Right cardiac atrium (tissue), 5 donors: ENCODE results near the gene SLC39A7. TPM values are rescaled to one million over a fixed set of nuclear protein-coding genes. Genes with fewer than 3 reads are reported as not detected.

Experiments used
- ATAC-seq, 2 donors: fragments of 200-7000 bp; cut with Tn5 transposase; one replicate each; pipeline versions ENCODE4 v1.8.0 to v1.9.1; 2020; ENCODE audit warnings: moderate library complexity in 2 of 2, mild to moderate bottlenecking in 1 of 2
- DNase-seq, 3 donors: peaks; one replicate each; pipeline ENCODE4 v3.0.0-alpha.2; 2020
- H3K27ac ChIP-seq: one replicate; pipeline ENCODE4 v1.5.1; 2013; ENCODE audit warnings: mild to moderate bottlenecking, low read length, control low read depth, moderate library complexity
- H3K27me3 ChIP-seq: one replicate; pipeline ENCODE4 v1.6.1; 2013; ENCODE audit not compliant: control insufficient read depth, insufficient read depth
- H3K4me1 ChIP-seq: one replicate; pipeline ENCODE4 v1.6.1; 2013; ENCODE audit warnings: low read length; ENCODE audit not compliant: control insufficient read depth, insufficient read depth
- H3K4me3 ChIP-seq: one replicate; pipeline ENCODE4 v1.5.1; 2013; ENCODE audit warnings: low read length, control low read depth
- H3K9me3 ChIP-seq: one replicate; pipeline ENCODE4 v1.6.1; 2013; ENCODE audit warnings: low read length; ENCODE audit not compliant: control insufficient read depth
- WGBS: extraction: QIAGEN DNeasy Blood & Tissue Kit; methylation state at CpG from one replicate; pipeline ENCODE4 v1.1.7; 2013; 5-methylcytosine and 5-hydroxymethylcytosine counted together
- intact Hi-C, 4 donors: fragments of 100-400 bp; cut with DNase I; formaldehyde crosslinking; loops; one replicate each; pipeline versions ENCODE4 v1.11.0 to v1.14.0; 2022 to 2023
- polyA plus RNA-seq: library from polyadenylated mRNA; stranded (reverse); fragments of 200-250 nt; gene quantifications from one replicate; pipeline ENCODE4 v1.2.3, GENCODE V29; 2013
- total RNA-seq, 4 donors: library from RNA; stranded (reverse); fragmentation: NEBNext Ultra II Directional; extraction: Animal tissue kit (Norgen Biotek cat#: 25700); gene quantifications; one replicate each; pipeline ENCODE4 v1.2.1, GENCODE V29; 2021
- donor health status: healthy with polysubstance abuse.
- donor health status: DM: no; HTN: yes; CAD: no.
- donor health status: DM: no; HTN: no; CAD: no.
- donor health status: DM: no; HTN: yes; CAD: no; lungs with severe emphysema.
- donor health status: DM: yes; HTN: yes; CAD: no.

Gene SLC39A7
- total and polyA plus RNA-seq, 5 donors, result 59.0 to 124 (median 78.6) TPM

- intact Hi-C loops, result loop anchor here in 3 of 4 donors (5.0 kb wide), 2 partner anchors 33 to 83 kb away; no protein-coding TSS in a partner anchor
- Histone ChIP-seq H3K27ac (no peak overlapping the region), H3K9me3 (no peaks in the 10 kb centered on the region), H3K4me1 (no peaks in the 10 kb centered on the region), H3K27me3 (no peaks in the 10 kb centered on the region), H3K4me3 (no peak overlapping the region)
- DNase-seq (no peak), ATAC-seq (no peak)
- 51% methylated on average over 10 of the region's 10 CpGs for WGBS
Measured at GRCh38 chr6:33164176-33164575, 36.5 kb upstream of the SLC39A7 start.

DNA sequence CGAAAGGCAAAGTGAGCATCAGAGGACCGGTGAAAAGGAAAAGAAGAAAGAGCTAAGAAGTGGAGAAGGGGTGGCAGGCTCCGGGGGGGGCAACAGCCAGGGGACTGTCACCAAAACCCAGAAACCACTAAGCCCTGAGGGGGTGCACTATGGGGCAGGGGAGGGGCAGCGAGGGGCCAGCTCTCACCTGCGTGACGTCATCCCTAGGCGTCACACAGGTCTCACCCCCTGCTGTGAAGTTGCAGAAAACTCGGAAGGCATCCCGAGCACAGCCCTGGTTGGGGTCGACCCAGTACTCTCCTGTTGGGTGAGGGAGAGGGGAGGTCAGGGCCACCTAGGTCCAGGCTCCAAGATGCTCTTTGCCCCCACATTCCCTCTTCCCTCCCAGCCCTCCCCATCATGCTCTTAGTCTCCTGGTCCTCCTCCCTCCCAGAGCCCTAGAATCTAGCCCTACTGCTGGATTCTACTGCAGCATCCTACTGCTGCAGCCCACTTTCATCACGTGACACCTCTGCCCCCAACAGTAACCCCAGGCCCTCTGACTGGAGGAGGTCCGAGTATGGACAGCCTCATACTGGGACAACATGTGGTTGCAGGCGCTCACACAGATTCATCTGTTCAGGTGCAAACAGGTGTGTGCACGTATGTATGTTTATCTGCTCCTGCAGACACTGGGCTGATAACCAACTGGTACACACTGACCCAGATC lies 35.8 kb upstream of the SLC39A7 start:
- Histone ChIP-seq H3K4me3 (no peak overlapping the region), H3K4me1 (no peaks in the 10 kb centered on the region), H3K27me3 (no peaks in the 10 kb centered on the region), H3K27ac (no peak overlapping the region), H3K9me3 (no peaks in the 10 kb centered on the region)
- intact Hi-C loops, result loop anchor here in 3 of 4 donors (5.0 kb wide), 2 partner anchors 32 to 82 kb away; no protein-coding TSS in a partner anchor
- DNase-seq (no peak), ATAC-seq (no peak)
- 62% methylated on average over 14 of the region's 14 CpGs for WGBS

DNA sequence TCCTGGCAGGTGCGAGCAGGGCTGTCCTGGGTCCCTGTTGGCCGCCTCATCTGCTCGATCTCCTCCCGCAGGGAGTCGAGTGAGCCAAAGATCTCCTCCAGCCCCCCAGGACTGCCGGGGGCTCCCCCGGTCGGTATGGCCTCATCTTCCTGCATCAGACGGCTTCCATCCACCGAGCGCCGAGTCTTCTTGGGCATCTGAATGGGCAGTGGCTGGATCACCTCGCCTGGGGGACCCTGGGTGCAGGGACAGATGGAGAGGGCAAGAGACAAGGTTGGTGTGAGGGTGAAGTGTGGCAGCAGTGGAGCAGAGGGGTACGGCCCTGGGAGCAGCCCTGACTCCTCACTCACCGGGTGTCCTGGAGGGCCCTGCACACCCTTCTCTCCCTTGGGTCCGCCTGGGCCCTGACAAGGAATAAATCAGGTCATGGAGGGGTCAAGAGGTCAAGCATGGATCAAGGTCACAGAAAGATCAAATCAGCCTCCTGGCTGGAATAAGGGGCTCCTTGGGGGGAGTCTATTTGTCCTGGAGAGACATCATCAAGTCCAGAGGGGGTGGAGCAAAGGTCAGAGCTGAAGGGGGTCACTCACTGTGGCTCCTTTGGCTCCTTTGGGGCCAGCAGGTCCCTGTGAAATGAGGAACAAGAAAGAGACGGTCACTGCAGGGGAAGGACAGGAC lies 34.9 kb upstream of the SLC39A7 start:
- Histone ChIP-seq H3K27ac (no peak overlapping the region), H3K4me3 (no peak overlapping the region), H3K9me3 (no peaks in the 10 kb centered on the region), H3K27me3 (no peaks in the 10 kb centered on the region), H3K4me1 (no peaks in the 10 kb centered on the region)
- WGBS, result 87% methylated on average over 17 of the region's 17 CpGs
- intact Hi-C loops, result no loop called here
- ATAC-seq (no peak), DNase-seq (no peak)

DNA sequence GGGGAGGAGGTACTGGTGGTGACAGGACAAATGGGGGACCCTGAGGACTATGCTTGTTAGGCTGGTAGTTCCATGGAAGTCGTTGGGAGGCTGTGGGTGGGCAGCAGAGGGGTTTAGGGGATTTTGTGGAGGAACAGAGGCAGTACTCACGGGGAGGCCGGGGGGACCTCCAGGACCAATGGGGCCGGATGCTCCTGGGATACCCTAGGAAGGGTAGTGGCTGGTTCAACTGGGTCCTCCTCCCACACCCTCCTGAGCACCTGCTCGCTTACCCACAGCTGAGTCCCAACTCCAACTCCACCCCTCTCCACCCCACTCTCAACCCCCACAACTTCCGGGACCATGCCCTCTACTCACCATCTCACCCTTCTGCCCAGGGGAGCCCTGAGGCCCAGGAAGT lies 34.3 kb upstream of the SLC39A7 start:
- WGBS, result 86% methylated on average over 6 of the region's 6 CpGs
- no peak for ATAC-seq
- H3K9me3 ChIP-seq, result no peaks in the 10 kb centered on the region
- no peak overlapping the region for H3K4me3 ChIP-seq
- intact Hi-C loops, result no loop called here
- no peak overlapping the region for H3K27ac ChIP-seq
- H3K27me3 ChIP-seq, result no peaks in the 10 kb centered on the region
- H3K4me1 ChIP-seq, result no peaks in the 10 kb centered on the region
- no peak for DNase-seq

- DNase-seq (no peak), ATAC-seq (no peak)
- Histone ChIP-seq H3K9me3 (no peaks in the 10 kb centered on the region), H3K4me1 (no peaks in the 10 kb centered on the region), H3K27me3 (no peaks in the 10 kb centered on the region), H3K4me3 (no peak overlapping the region), H3K27ac (no peak overlapping the region)
- 89% methylated on average over 7 of the region's 7 CpGs for WGBS
- intact Hi-C loops, result no loop called here
Measured at GRCh38 chr6:33166811-33167210, 33.9 kb upstream of the SLC39A7 start.

DNA sequence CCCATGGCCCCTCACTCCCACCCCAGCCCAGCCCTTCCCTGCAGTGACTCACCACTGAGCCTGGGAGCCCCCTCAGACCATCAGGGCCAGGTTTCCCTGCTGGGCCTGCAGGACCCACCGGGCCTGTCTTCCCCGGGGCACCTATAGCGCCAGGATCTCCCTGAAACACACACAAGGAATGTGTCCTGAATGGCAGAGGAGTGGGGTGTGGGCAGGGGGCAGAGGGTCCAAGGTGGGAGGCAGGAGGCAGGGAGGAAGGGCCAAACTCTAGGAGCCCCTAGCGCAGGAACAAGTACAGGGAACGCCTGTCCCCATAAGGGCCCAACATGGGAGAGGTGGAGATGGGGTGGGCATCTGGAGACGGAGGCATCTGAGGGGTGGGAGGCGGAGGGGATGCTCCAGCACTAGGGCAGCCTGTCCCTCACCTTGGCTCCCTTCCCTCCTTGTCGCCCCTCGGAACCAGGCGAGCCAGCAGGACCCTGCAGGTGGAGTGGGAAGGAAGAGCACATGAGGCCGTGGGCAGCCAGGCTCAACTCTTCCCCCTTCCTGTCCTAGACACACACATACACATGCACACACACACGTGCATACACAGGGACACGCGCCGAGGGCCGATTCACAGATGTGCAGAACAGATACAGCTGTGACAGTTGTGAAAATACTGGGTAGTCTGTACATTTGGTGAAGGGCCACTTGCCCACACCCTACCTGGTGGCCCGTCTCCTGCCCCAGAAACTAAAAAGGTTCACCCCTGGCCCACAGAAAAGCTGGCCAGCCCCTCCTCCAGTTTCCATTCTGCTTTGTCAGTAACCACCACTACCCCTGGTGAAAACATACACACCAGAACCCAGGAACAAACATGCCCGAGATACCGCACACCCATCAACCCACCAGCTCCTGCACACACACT lies 33.0 kb upstream of the SLC39A7 start:
- DNase-seq (peak in 1 of 3 donors; percentile 31), ATAC-seq (no peak)
- Histone ChIP-seq H3K27ac (no peak overlapping the region), H3K4me3 (no peak overlapping the region), H3K9me3 (no peaks in the 10 kb centered on the region), H3K4me1 (no peaks in the 10 kb centered on the region), H3K27me3 (no peaks in the 10 kb centered on the region)
- intact Hi-C loops, result no loop called here
- 91% methylated on average over 19 of the region's 19 CpGs for WGBS

- Histone ChIP-seq H3K4me3 (no peak overlapping the region), H3K27ac (no peak overlapping the region), H3K27me3 (no peaks in the 10 kb centered on the region), H3K4me1 (no peaks in the 10 kb centered on the region), H3K9me3 (no peaks in the 10 kb centered on the region)
- DNase-seq, result no peak
- ATAC-seq, result no peak
- intact Hi-C loops, result no loop called here
- 81% methylated on average over 6 of the region's 6 CpGs for WGBS
Measured at GRCh38 chr6:33168284-33168601, 32.4 kb upstream of the SLC39A7 start.

- ATAC-seq, result no peak
- intact Hi-C loops, result no loop called here
- DNase-seq, result peak in 1 of 3 donors; percentile 18
- Histone ChIP-seq H3K27me3 (no peaks in the 10 kb centered on the region), H3K9me3 (no peaks in the 10 kb centered on the region), H3K27ac (no peak overlapping the region), H3K4me1 (no peaks in the 10 kb centered on the region), H3K4me3 (no peak overlapping the region)
- 71% methylated on average over 5 of the region's 5 CpGs for WGBS
Measured at GRCh38 chr6:33168639-33169038, 32.0 kb upstream of the SLC39A7 start.

GRCh38 chr6:33169291-33170175 lies 31.1 kb upstream of the SLC39A7 start:
- Histone ChIP-seq H3K9me3 (no peaks in the 10 kb centered on the region), H3K27me3 (no peaks in the 10 kb centered on the region), H3K4me1 (no peaks in the 10 kb centered on the region), H3K27ac (no peak overlapping the region), H3K4me3 (no peak overlapping the region)
- intact Hi-C loops, result loop anchor here in 2 of 4 donors (5.0 to 10.0 kb wide), 2 partner anchors 73 to 75 kb away; no protein-coding TSS in a partner anchor
- DNase-seq, result peak in 2 of 3 donors; percentile 11 to 19
- no peak for ATAC-seq
- 93% methylated on average over 10 of the region's 10 CpGs for WGBS
